MM.1S (cell line): ENCODE data around the gene NTN5.

Experiments
- DNase-seq: peaks from one replicate; pipeline ENCODE4 v3.0.0-alpha.2; 2015
- H2AFZ ChIP-seq: fragments of 300-600 bp; sonication (generic); 2 replicates; pipeline ENCODE4 v1.6.0; 2016; ENCODE audit warnings: antibody characterized with exemption, low read length
- H3F3A ChIP-seq: fragments of 300-600 bp; sonication (generic); 2 replicates; pipeline ENCODE4 v1.6.1; 2016; ENCODE audit warnings: mild to moderate bottlenecking, antibody characterized with exemption, low read length, moderate library complexity, mixed read lengths; ENCODE audit not compliant: insufficient read depth
- H3K27ac ChIP-seq: fragments of 300-600 bp; sonication (generic); 2 replicates; pipeline ENCODE4 v1.5.1; 2016; ENCODE audit warnings: mild to moderate bottlenecking, low read length
- H3K27me3 ChIP-seq: fragments of 300-600 bp; sonication (generic); replicated peaks from 2 replicates; pipeline ENCODE4 v1.6.0; 2016; ENCODE audit warnings: low read length; ENCODE audit not compliant: insufficient read depth
- H3K36me3 ChIP-seq: fragments of 300-600 bp; sonication (generic); replicated peaks from 2 replicates; pipeline ENCODE4 v1.6.1; 2016; ENCODE audit warnings: mild to moderate bottlenecking, low read length, mixed read lengths; ENCODE audit not compliant: insufficient read depth
- H3K4me1 ChIP-seq: fragments of 300-600 bp; sonication (generic); 2 replicates; pipeline ENCODE4 v1.6.1; 2016; ENCODE audit warnings: low read length, mixed read lengths
- H3K4me2 ChIP-seq: fragments of 300-600 bp; sonication (generic); 2 replicates; pipeline ENCODE4 v1.6.0; 2016; ENCODE audit warnings: low read depth, low read length
- H3K4me3 ChIP-seq: fragments of 300-600 bp; sonication (generic); 2 replicates; pipeline ENCODE4 v1.5.1; 2016; ENCODE audit warnings: low read length, mixed read lengths
- H3K79me2 ChIP-seq: fragments of 300-600 bp; sonication (generic); 2 replicates; pipeline ENCODE4 v1.6.1; 2016; ENCODE audit warnings: mixed run types, low read length, mixed read lengths
- H3K9ac ChIP-seq: fragments of 300-600 bp; sonication (generic); 2 replicates; pipeline ENCODE4 v1.6.1; 2016; ENCODE audit warnings: low read length, mixed read lengths
- H3K9me2 ChIP-seq: fragments of 300-600 bp; sonication (generic); replicated peaks from 2 replicates; pipeline ENCODE4 v1.6.1; 2016; ENCODE audit warnings: mild to moderate bottlenecking, low read length, mixed read lengths; ENCODE audit not compliant: insufficient read depth
- H3K9me3 ChIP-seq: fragments of 300-600 bp; sonication (generic); replicated peaks from 2 replicates; pipeline ENCODE4 v1.6.1; 2016; ENCODE audit warnings: mild to moderate bottlenecking, low read length, mixed read lengths; ENCODE audit not compliant: insufficient read depth
- H4K20me1 ChIP-seq: fragments of 300-600 bp; sonication (generic); 2 replicates; pipeline ENCODE4 v1.6.1; 2016; ENCODE audit warnings: mild to moderate bottlenecking, low read length, moderate library complexity, mixed read lengths; ENCODE audit not compliant: insufficient read depth
- EZH2 ChIP-seq: fragments of 300-600 bp; sonication (generic); optimal IDR thresholded peaks from 2 replicates; pipeline ENCODE3; 2017; ENCODE audit warnings: low read depth, mild to moderate bottlenecking, antibody characterized with exemption, low read length, mixed read lengths
- EZH2phosphoT487 ChIP-seq: fragments of 300-600 bp; sonication (generic); IDR thresholded peaks from 2 replicates; pipeline ENCODE4 v1.6.1; 2018; ENCODE audit warnings: antibody characterized with exemption, low read length
- TF ChIP-seq, protein P1 (sequence below): fragments of 300-600 bp; sonication (generic); IDR thresholded peaks from 2 replicates; pipeline ENCODE4 v1.5.1; 2016; ENCODE audit warnings: antibody characterized with exemption, low read length, mixed read lengths

The NTN5 gene

DNA sequence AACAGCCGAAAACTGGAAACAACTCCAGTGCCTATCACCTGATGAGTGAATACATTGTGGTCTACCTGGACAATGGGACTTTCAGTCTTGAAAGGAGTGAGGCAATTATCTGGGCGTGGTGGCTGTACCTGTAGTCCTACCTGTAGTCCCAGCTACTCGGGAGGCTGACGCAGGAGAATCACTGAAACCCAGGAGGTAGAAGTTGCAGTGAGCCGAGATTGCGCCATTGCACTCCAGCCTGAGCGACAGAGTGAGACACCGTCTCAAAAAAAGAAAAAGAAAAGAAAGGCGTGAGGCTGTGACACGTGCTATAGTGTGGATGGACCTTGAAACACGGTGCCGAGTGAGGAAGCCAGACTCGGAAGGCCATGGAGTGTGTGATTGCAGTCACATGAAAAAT lies 4.1 kb upstream of the NTN5 start:
- Histone ChIP-seq H3K27ac (no peak overlapping the region), H3K9ac (no peak overlapping the region), H3K4me1 (no peaks in the 10 kb centered on the region; the same call in 1 of the 2 replicates), H2AFZ (no peak overlapping the region), H3K9me3 (no peaks in the 10 kb centered on the region), H3K79me2 (no peaks in the 10 kb centered on the region), H3K27me3 (peaks cover 95% of the 10 kb centered on the region), H3K4me3 (no peak overlapping the region), H3K9me2 (no peaks in the 10 kb centered on the region), H3K36me3 (no peaks in the 10 kb centered on the region), H3K4me2 (no peak overlapping the region), H4K20me1 (no peaks in the 10 kb centered on the region), H3F3A (no peaks in the 10 kb centered on the region)
- DNase-seq = no peak
- TF ChIP-seq EZH2 (no peak), EZH2phosphoT487 (no peak)
- TF ChIP-seq, protein P1, sequence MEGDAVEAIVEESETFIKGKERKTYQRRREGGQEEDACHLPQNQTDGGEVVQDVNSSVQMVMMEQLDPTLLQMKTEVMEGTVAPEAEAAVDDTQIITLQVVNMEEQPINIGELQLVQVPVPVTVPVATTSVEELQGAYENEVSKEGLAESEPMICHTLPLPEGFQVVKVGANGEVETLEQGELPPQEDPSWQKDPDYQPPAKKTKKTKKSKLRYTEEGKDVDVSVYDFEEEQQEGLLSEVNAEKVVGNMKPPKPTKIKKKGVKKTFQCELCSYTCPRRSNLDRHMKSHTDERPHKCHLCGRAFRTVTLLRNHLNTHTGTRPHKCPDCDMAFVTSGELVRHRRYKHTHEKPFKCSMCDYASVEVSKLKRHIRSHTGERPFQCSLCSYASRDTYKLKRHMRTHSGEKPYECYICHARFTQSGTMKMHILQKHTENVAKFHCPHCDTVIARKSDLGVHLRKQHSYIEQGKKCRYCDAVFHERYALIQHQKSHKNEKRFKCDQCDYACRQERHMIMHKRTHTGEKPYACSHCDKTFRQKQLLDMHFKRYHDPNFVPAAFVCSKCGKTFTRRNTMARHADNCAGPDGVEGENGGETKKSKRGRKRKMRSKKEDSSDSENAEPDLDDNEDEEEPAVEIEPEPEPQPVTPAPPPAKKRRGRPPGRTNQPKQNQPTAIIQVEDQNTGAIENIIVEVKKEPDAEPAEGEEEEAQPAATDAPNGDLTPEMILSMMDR = no peak

DNA sequence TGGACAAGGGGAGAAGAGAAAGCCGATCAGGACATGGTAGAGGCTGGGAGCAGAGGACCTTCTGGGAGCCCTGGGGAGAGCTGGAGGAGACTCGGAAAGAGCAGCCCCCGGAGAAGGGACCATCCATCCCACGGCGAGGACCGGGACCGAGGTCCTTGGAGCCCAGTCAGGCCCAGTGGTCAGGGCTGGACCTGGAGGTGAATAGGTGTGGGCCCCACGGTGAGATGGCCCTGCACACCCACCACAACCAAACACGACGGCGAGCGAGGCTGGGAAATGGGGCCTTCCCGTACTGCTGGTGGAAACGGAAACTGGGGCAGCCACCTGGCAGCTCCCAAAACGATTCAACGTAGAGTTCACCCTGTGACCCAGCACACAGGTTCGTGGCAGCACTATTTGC lies 3.7 kb upstream of the NTN5 start:
- no peaks in the 10 kb centered on the region; the same call in 1 of the 2 replicates for H3K4me1 ChIP-seq
- no peaks in the 10 kb centered on the region for H3F3A ChIP-seq
- H3K79me2 ChIP-seq = no peaks in the 10 kb centered on the region
- peaks cover 92% of the 10 kb centered on the region for H3K27me3 ChIP-seq
- no peak overlapping the region for H2AFZ ChIP-seq
- no peak for TF ChIP-seq EZH2
- no peak for TF ChIP-seq EZH2phosphoT487
- TF ChIP-seq, protein P1 = no peak
- no peak overlapping the region for H3K27ac ChIP-seq
- H4K20me1 ChIP-seq = no peaks in the 10 kb centered on the region
- no peak overlapping the region for H3K9ac ChIP-seq
- no peak overlapping the region for H3K4me2 ChIP-seq
- no peaks in the 10 kb centered on the region for H3K9me3 ChIP-seq
- no peaks in the 10 kb centered on the region for H3K36me3 ChIP-seq
- no peak overlapping the region for H3K4me3 ChIP-seq
- DNase-seq = no peak
- no peaks in the 10 kb centered on the region for H3K9me2 ChIP-seq

DNA sequence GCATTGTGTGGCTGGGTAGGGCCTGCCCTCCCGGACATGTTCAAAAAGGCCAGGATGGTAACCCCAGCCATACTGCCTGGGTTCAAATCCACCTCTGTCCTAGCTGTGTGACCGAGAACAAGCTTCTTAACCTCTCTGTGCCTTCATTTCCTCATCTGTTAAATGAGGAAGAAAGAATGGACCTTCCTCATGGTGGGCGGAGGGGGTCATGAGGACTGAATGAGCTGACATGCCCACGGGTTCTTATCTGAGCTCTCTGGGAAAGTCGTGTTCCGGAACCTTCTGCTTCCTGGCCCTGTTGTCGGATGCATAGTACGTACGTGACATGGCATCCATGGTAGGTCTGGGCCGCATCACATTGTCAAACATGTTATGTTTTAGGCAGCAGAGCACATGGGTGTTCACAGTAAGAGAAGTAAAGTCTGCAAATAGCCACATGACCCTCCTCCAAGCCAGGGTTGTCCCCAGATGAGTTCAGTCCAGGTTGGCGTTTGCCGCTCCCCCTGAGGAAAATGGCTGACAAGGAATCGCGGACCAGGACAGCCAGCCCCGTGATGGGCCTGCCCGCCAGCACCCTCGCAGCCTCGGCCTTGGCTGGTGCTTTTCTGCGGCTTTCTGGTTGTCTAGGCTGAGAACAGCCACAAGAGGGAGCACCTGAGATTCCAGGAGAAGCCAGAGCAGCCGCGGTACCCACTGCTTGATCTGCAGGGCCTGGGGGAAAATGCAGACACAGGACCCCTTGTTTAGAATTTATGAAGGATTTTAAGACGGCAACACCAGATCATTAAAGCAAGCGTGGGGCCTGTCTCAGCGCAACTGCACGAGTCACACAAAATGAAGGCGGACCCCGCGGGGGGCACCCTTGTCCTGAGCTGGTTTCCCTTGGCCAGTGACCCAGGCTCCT lies 2.4 kb upstream of the NTN5 start:
- peaks cover 79% of the 10 kb centered on the region for H3K27me3 ChIP-seq
- no peak overlapping the region; the same call in 1 of the 2 replicates for H3K4me2 ChIP-seq
- H3K9me3 ChIP-seq = no peaks in the 10 kb centered on the region
- TF ChIP-seq, protein P1 = peak; percentile 86
- TF ChIP-seq EZH2phosphoT487 (no peak), EZH2 (no peak)
- no peaks in the 10 kb centered on the region for H4K20me1 ChIP-seq
- H3K4me3 ChIP-seq = no peak overlapping the region
- H3K9me2 ChIP-seq = no peaks in the 10 kb centered on the region
- H2AFZ ChIP-seq = no peak overlapping the region
- no peak overlapping the region for H3K27ac ChIP-seq
- no peak overlapping the region for H3K9ac ChIP-seq
- H3F3A ChIP-seq = no peaks in the 10 kb centered on the region
- H3K4me1 ChIP-seq = no peaks in the 10 kb centered on the region; the same call in 1 of the 2 replicates
- no peaks in the 10 kb centered on the region for H3K36me3 ChIP-seq
- peak; percentile 70 for DNase-seq
- H3K79me2 ChIP-seq = no peaks in the 10 kb centered on the region
